Measurements from ENCODE around the gene EDAR. TPM values are rescaled to one million over a fixed set of nuclear protein-coding genes. Genes with fewer than 3 reads are reported as not detected.

The EDAR gene
- total and polyA plus RNA-seq, 7 donors: under 0.01 to 0.87 TPM; not detected in 5

DNA sequence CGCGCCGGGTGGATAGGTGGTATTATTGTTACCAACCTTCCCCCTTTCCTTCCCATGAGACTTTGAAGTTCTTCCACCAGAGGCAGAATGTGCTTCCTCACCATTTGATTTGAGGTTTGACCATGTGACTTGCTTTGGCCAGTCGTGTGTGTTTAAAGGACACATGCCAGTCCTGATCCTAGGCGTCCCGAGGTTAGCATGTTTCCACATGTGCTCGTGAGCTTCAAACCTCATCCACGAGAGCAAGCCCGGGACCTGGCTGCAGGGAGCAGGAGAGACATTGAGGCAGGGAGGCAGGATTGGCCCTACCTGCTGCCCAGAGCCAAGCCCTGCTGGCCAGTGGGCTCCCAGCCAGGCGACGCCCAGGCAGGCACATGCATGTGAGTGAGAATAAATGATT, 27.4 kb upstream of the EDAR start:
- Histone ChIP-seq H3K27ac (no peak overlapping the region), H3K27me3 (no peaks in the 10 kb centered on the region), H3K4me3 (no peak overlapping the region), H3K9me3 (no peaks in the 10 kb centered on the region), H3K36me3 (no peaks in the 10 kb centered on the region), H3K4me1 (no peaks in the 10 kb centered on the region)
- WGBS, 2 donors: 86 to 94% methylated on average over 11 of the region's 11 CpGs
- TF ChIP-seq, protein P1, sequence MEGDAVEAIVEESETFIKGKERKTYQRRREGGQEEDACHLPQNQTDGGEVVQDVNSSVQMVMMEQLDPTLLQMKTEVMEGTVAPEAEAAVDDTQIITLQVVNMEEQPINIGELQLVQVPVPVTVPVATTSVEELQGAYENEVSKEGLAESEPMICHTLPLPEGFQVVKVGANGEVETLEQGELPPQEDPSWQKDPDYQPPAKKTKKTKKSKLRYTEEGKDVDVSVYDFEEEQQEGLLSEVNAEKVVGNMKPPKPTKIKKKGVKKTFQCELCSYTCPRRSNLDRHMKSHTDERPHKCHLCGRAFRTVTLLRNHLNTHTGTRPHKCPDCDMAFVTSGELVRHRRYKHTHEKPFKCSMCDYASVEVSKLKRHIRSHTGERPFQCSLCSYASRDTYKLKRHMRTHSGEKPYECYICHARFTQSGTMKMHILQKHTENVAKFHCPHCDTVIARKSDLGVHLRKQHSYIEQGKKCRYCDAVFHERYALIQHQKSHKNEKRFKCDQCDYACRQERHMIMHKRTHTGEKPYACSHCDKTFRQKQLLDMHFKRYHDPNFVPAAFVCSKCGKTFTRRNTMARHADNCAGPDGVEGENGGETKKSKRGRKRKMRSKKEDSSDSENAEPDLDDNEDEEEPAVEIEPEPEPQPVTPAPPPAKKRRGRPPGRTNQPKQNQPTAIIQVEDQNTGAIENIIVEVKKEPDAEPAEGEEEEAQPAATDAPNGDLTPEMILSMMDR (IDR thresholded peaks at IDR 0.05): no peak
- no peak for TF ChIP-seq POLR2AphosphoS5 (IDR thresholded peaks at IDR 0.05)
- intact Hi-C loops (cut with DNase I): no loop called here
- DNase-seq: no peak

DNA sequence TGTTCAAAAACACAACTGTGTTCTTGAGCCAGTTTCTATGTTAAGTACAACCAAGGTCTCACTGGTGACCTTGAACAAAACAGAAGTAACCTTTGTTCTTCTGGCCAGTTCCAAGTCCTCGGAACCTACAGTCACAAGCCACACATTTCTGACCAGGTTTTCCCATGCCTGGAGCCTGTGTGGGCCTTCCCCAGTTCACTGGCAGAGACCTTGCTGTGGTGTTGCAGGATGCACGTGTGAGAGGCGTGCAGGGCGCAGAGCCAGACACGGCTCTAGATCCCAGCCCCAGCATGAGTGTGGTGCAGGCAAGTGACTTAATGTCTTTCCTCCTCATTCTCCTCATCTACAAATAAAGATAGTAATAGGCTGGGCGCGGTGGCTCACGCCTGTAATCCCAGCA, 25.5 kb upstream of the EDAR start:
- no peak for DNase-seq
- H3K4me1 ChIP-seq: no peaks in the 10 kb centered on the region
- intact Hi-C loops (cut with DNase I): no loop called here
- no peak overlapping the region for H3K27ac ChIP-seq
- no peak overlapping the region for H3K4me3 ChIP-seq
- TF ChIP-seq, protein P1 (IDR thresholded peaks at IDR 0.05): no peak
- TF ChIP-seq POLR2AphosphoS5 (IDR thresholded peaks at IDR 0.05) (no peak), POLR2A (IDR thresholded peaks at IDR 0.05) (no peak), EP300 (IDR thresholded peaks at IDR 0.05) (no peak)
- H3K27me3 ChIP-seq: no peaks in the 10 kb centered on the region
- 91 to 95% methylated on average over 8 of the region's 8 CpGs for WGBS, 2 donors
- no peaks in the 10 kb centered on the region for H3K9me3 ChIP-seq
- H3K36me3 ChIP-seq: no peaks in the 10 kb centered on the region

DNA sequence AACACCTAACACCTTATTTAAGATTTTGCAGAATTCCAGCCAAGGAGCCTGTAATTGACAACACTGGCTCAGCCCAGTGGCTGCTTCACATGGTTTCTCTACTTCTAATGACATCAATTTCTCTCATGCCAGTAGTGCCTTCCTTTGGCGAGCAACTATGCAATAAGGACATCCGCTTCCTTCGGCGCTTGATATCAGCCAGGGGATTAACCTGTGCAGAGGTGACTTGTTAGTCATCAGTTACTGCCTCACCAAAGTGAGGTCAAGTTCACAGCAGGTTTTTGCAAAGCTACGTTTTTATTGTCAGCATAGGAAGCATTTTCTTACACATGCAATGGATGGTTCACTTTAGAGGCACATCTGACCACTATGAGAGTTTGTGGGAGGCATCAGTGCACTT, 24.0 kb upstream of the EDAR start:
- no peaks in the 10 kb centered on the region for H3K4me1 ChIP-seq
- 24 to 80% methylated on average over 5 of the region's 5 CpGs for WGBS, 2 donors
- no peak for DNase-seq
- no peak for TF ChIP-seq EP300 (IDR thresholded peaks at IDR 0.05)
- TF ChIP-seq, protein P1 (IDR thresholded peaks at IDR 0.05): no peak
- no peak for TF ChIP-seq POLR2AphosphoS5 (IDR thresholded peaks at IDR 0.05)
- TF ChIP-seq POLR2A (IDR thresholded peaks at IDR 0.05): no peak
- no peaks in the 10 kb centered on the region for H3K9me3 ChIP-seq
- H3K4me3 ChIP-seq: no peak overlapping the region
- H3K27me3 ChIP-seq: no peaks in the 10 kb centered on the region
- intact Hi-C loops (cut with DNase I): no loop called here
- H3K36me3 ChIP-seq: no peaks in the 10 kb centered on the region
- no peak overlapping the region for H3K27ac ChIP-seq

- H3K27ac ChIP-seq: no peak overlapping the region
- H3K36me3 ChIP-seq: no peaks in the 10 kb centered on the region
- no peak overlapping the region for H3K4me3 ChIP-seq
- H3K4me1 ChIP-seq: no peaks in the 10 kb centered on the region
- 21 to 56% methylated on average over 9 of the region's 9 CpGs for WGBS, 2 donors
- intact Hi-C loops (cut with DNase I): no loop called here
- H3K27me3 ChIP-seq: no peaks in the 10 kb centered on the region
- TF ChIP-seq EP300 (IDR thresholded peaks at IDR 0.05) (no peak), POLR2AphosphoS5 (IDR thresholded peaks at IDR 0.05) (no peak), POLR2A (IDR thresholded peaks at IDR 0.05) (no peak)
- TF ChIP-seq, protein P1 (IDR thresholded peaks at IDR 0.05): no peak
- DNase-seq: no peak
- H3K9me3 ChIP-seq: no peaks in the 10 kb centered on the region
These were observed 21.0 kb upstream of the EDAR start for GRCh38 chr2:109009920-109010610.

DNA sequence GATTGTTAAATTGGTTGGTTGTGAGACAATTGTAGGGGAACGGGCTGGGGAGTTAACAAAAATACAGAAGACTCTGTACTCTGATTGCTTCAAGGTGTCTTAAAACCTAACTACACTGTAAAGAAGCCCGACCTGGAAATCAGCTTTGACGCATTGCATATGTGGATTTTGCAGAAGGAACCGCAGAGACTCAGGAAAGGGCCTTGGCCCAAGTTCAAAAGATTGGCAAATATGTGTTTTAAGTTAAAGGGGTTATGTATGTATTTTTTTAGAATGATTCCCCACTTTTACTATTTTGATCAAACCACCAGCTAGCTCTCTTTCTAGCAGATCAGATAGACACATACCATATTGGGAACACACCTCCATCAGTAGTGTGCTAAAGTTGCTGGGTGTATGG, 18.0 kb upstream of the EDAR start:
- H3K9me3 ChIP-seq: no peaks in the 10 kb centered on the region
- DNase-seq: no peak
- H3K4me3 ChIP-seq: no peak overlapping the region
- no peaks in the 10 kb centered on the region for H3K27me3 ChIP-seq
- H3K4me1 ChIP-seq: no peaks in the 10 kb centered on the region
- 75 to 87% methylated on average over 4 of the region's 4 CpGs for WGBS, 2 donors
- TF ChIP-seq POLR2A (IDR thresholded peaks at IDR 0.05) (no peak), POLR2AphosphoS5 (IDR thresholded peaks at IDR 0.05) (no peak), EP300 (IDR thresholded peaks at IDR 0.05) (no peak)
- TF ChIP-seq, protein P1 (IDR thresholded peaks at IDR 0.05): no peak
- no peaks in the 10 kb centered on the region for H3K36me3 ChIP-seq
- H3K27ac ChIP-seq: no peak overlapping the region
- intact Hi-C loops (cut with DNase I): no loop called here

Measured in sigmoid colon (tissue), 7 donors.